Astrocyte (in vitro differentiated cells and primary cell): ENCODE data around the gene PRR12. TPM values are rescaled to one million over a fixed set of nuclear protein-coding genes. Genes with fewer than 3 reads are reported as not detected.

Source experiments
- DNase-seq: peaks from one replicate; pipeline ENCODE4 v3.0.0-alpha.2; 2010; ENCODE audit warnings: low read depth
- FAIRE-seq: peaks from 2 replicates; lab custom pipeline; 2011; peaks lifted over from hg19 to GRCh38; lab: Jason Lieb, UNC
- H2AFZ ChIP-seq: 2 replicates; pipeline ENCODE4 v1.6.0; 2012; ENCODE audit warnings: low read depth, low read length, inconsistent platforms
- H3K27ac ChIP-seq: 2 replicates; pipeline ENCODE4 v1.5.1; 2011; ENCODE audit warnings: low read depth, low read length, inconsistent platforms
- H3K27me3 ChIP-seq: 2 replicates; pipeline ENCODE4 v1.6.0; 2011; ENCODE audit warnings: low read length, inconsistent platforms; ENCODE audit not compliant: insufficient read depth
- H3K36me3 ChIP-seq: 2 replicates; pipeline ENCODE4 v1.5.1; 2011; ENCODE audit warnings: low read length, inconsistent platforms; ENCODE audit not compliant: insufficient read depth
- H3K4me1 ChIP-seq: 2 replicates; pipeline ENCODE4 v1.5.1; 2011; ENCODE audit warnings: low read length, inconsistent platforms; ENCODE audit not compliant: insufficient read depth
- H3K4me2 ChIP-seq: 2 replicates; pipeline ENCODE4 v1.6.0; 2012; ENCODE audit warnings: low read length, inconsistent platforms
- H3K4me3 ChIP-seq: 2 replicates; pipeline ENCODE4 v1.5.1; 2011; ENCODE audit warnings: low read depth, mild to moderate bottlenecking, low read length, inconsistent platforms; ENCODE audit not compliant: insufficient read depth
- H3K79me2 ChIP-seq: 2 replicates; pipeline ENCODE4 v1.6.0; 2012; ENCODE audit warnings: mild to moderate bottlenecking, low read length, inconsistent platforms; ENCODE audit not compliant: insufficient read depth
- H3K9ac ChIP-seq: 2 replicates; pipeline ENCODE4 v1.6.0; 2012; ENCODE audit warnings: mild to moderate bottlenecking, low read length, inconsistent platforms
- H3K9me3 ChIP-seq: 2 replicates; pipeline ENCODE4 v1.5.1; 2012; ENCODE audit warnings: low read depth, mild to moderate bottlenecking, low read length, inconsistent platforms; ENCODE audit not compliant: insufficient read depth
- H4K20me1 ChIP-seq: 2 replicates; pipeline ENCODE4 v1.6.0; 2012; ENCODE audit warnings: low read length, inconsistent platforms; ENCODE audit not compliant: insufficient read depth
- H3K27ac Mint-ChIP-seq: one replicate; pipeline ENCODE4 v1.8.0; 2021; ENCODE audit warnings: mild to moderate bottlenecking, mixed read lengths; ENCODE audit not compliant: unreplicated experiment
- H3K27me3 Mint-ChIP-seq: one replicate; pipeline ENCODE4 v1.8.0; 2021; ENCODE audit warnings: low read depth, mixed read lengths; ENCODE audit not compliant: unreplicated experiment
- H3K36me3 Mint-ChIP-seq: one replicate; pipeline ENCODE4 v1.8.0; 2021; ENCODE audit warnings: low read depth, mixed read lengths; ENCODE audit not compliant: unreplicated experiment
- H3K4me1 Mint-ChIP-seq: one replicate; pipeline ENCODE4 v1.8.0; 2021; ENCODE audit warnings: low read depth, mixed read lengths; ENCODE audit not compliant: unreplicated experiment
- H3K4me3 Mint-ChIP-seq: one replicate; pipeline ENCODE4 v1.8.0; 2021; ENCODE audit warnings: mild to moderate bottlenecking, moderate library complexity, mixed read lengths; ENCODE audit not compliant: unreplicated experiment
- H3K9me3 Mint-ChIP-seq: one replicate; pipeline ENCODE4 v1.8.0; 2021; ENCODE audit warnings: mild to moderate bottlenecking, mixed read lengths; ENCODE audit not compliant: unreplicated experiment
- EZH2 ChIP-seq: IDR thresholded peaks from 2 replicates; pipeline ENCODE4 v1.6.1; 2012; ENCODE audit warnings: mild to moderate bottlenecking, low read length, inconsistent platforms; ENCODE audit not compliant: insufficient read depth
- total RNA-seq: library from RNA; stranded (reverse); gene quantifications from 2 replicates; pipeline ENCODE4 v1.2.1, GENCODE V29; 2021
- TF ChIP-seq, protein P1 (sequence below): IDR thresholded peaks from 2 replicates; pipeline ENCODE4 v1.5.1; 2011; ENCODE audit warnings: low read depth, mild to moderate bottlenecking, inconsistent platforms, low read length, moderate library complexity; ENCODE audit not compliant: insufficient read depth

The PRR12 gene
- total RNA-seq, 1 donor from 2014 or later, result 29.7 TPM

DNA sequence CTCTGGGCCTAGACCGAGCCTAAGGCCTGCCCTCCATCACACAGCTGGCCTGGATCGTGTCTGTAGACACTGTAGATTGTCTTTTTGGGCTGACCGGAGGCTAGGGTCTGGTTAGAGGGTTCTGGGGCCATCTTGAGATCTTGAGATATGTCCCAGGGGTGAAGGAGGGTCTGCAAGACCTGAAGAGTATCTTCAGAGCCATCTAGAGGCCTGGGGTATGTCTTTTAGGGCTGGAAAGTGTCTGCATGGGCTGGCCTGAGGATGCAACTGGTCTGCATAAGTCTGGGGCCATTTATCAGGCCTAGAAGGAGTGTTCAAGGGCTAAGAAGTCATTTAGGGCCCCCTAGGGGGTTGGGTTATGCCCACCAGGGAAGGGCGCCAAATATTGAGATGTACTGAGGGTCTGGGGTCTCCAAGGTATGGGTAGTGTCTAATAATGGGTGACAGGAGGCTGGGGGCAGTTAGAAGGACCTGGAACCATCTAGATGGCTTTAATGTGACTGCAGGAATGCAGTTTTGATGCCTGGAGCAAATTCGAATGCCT lies 51.6 kb downstream of the PRR12 start:
- peak overlapping the region; percentile 96 for H3K4me2 ChIP-seq
- peak overlapping the region; percentile 100 for H3K4me3 Mint-ChIP-seq
- peaks cover 64% of the 10 kb centered on the region for H3K79me2 ChIP-seq
- TF ChIP-seq, protein P1, sequence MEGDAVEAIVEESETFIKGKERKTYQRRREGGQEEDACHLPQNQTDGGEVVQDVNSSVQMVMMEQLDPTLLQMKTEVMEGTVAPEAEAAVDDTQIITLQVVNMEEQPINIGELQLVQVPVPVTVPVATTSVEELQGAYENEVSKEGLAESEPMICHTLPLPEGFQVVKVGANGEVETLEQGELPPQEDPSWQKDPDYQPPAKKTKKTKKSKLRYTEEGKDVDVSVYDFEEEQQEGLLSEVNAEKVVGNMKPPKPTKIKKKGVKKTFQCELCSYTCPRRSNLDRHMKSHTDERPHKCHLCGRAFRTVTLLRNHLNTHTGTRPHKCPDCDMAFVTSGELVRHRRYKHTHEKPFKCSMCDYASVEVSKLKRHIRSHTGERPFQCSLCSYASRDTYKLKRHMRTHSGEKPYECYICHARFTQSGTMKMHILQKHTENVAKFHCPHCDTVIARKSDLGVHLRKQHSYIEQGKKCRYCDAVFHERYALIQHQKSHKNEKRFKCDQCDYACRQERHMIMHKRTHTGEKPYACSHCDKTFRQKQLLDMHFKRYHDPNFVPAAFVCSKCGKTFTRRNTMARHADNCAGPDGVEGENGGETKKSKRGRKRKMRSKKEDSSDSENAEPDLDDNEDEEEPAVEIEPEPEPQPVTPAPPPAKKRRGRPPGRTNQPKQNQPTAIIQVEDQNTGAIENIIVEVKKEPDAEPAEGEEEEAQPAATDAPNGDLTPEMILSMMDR, result no peak
- TF ChIP-seq EZH2, result no peak
- peaks cover 3% of the 10 kb centered on the region for H3K36me3 ChIP-seq
- H3K9ac ChIP-seq, result peak overlapping the region; percentile 100
- DNase-seq (no peak), FAIRE-seq (no peak)
- H3K27ac ChIP-seq, result peak overlapping the region; percentile 99
- H3K27me3 ChIP-seq, result no peaks in the 10 kb centered on the region
- H3K36me3 Mint-ChIP-seq, result peaks cover 6% of the 10 kb centered on the region
- no peaks in the 10 kb centered on the region for H3K27me3 Mint-ChIP-seq
- peaks cover 44% of the 10 kb centered on the region for H4K20me1 ChIP-seq
- peak overlapping the region; percentile 99 for H3K27ac Mint-ChIP-seq
- H3K4me3 ChIP-seq, result peak overlapping the region; percentile 100
- H3K9me3 Mint-ChIP-seq, result no peaks in the 10 kb centered on the region
- no peaks in the 10 kb centered on the region for H3K9me3 ChIP-seq
- H3K4me1 Mint-ChIP-seq, result peaks cover 27% of the 10 kb centered on the region
- H3K4me1 ChIP-seq, result peaks cover 37% of the 10 kb centered on the region
- H2AFZ ChIP-seq, result peak overlapping the region; percentile 73

DNA sequence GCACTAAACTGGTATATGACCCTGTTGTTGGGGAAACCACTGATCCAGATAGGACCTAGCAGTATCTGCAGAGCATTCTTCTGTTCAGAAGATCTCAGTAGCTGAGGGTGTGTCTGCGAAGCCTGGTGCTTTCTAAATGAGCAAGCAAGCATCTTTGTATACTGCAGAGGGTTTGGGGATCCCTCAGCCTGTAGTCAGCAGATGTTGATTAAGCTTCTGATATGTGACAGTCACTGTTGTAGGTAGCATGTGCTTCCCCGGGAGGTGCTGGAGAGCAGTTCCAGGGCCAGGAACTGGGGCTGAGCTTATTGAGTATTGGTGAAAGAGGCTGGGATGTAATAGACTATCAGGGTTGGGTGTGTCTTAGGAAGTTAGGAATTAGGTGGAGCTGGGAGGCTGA lies 52.5 kb downstream of the PRR12 start:
- Mint-ChIP-seq H3K4me3 (peak overlapping the region; percentile 100), H3K27ac (peak overlapping the region; percentile 99), H3K27me3 (no peaks in the 10 kb centered on the region), H3K36me3 (peaks cover 6% of the 10 kb centered on the region), H3K4me1 (peaks cover 25% of the 10 kb centered on the region), H3K9me3 (no peaks in the 10 kb centered on the region)
- Histone ChIP-seq H3K27ac (no peak overlapping the region), H3K4me1 (peaks cover 29% of the 10 kb centered on the region), H3K36me3 (peaks cover 3% of the 10 kb centered on the region), H3K9me3 (no peaks in the 10 kb centered on the region), H2AFZ (no peak overlapping the region), H4K20me1 (peaks cover 50% of the 10 kb centered on the region), H3K9ac (peak overlapping the region; percentile 100), H3K79me2 (peaks cover 68% of the 10 kb centered on the region), H3K4me3 (peak overlapping the region; percentile 100), H3K4me2 (peak overlapping the region; percentile 96), H3K27me3 (no peaks in the 10 kb centered on the region)
- FAIRE-seq, result no peak
- TF ChIP-seq, protein P1, result no peak
- TF ChIP-seq EZH2, result no peak
- DNase-seq, result no peak

DNA sequence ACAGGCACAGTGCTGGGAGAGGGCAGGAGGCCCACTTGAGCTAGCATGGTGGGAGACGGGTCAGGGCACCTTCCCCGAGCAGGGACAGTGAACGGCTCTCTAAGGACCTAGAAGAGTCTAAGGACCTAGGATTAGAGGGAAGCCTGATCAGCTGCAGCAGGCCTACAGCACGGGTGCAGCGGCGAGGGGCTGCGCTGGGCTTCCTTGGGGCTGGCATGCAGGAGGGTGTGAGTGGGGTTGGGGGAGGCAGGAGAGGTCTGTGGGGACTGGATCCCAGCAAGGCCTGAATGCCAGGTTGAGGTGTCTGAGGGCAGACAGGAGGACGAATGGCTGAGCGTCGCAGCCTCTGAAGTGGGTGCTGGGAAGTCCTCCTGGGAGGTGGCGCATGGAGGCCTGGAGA lies 54.6 kb downstream of the PRR12 start:
- H3K79me2 ChIP-seq, result peaks cover 77% of the 10 kb centered on the region
- H3K36me3 ChIP-seq, result peaks cover 3% of the 10 kb centered on the region
- no peak overlapping the region for H3K9ac ChIP-seq
- H3K9me3 ChIP-seq, result no peaks in the 10 kb centered on the region
- H3K4me3 Mint-ChIP-seq, result no peak overlapping the region
- no peaks in the 10 kb centered on the region for H3K27me3 ChIP-seq
- no peak overlapping the region for H3K27ac ChIP-seq
- FAIRE-seq, result no peak
- peak overlapping the region; percentile 53 for H3K27ac Mint-ChIP-seq
- no peak overlapping the region for H3K4me3 ChIP-seq
- H3K4me1 Mint-ChIP-seq, result peaks cover 20% of the 10 kb centered on the region
- peaks cover 6% of the 10 kb centered on the region for H3K36me3 Mint-ChIP-seq
- no peaks in the 10 kb centered on the region for H3K27me3 Mint-ChIP-seq
- H3K4me2 ChIP-seq, result no peak overlapping the region
- H4K20me1 ChIP-seq, result peaks cover 69% of the 10 kb centered on the region
- H2AFZ ChIP-seq, result no peak overlapping the region
- no peak for TF ChIP-seq EZH2
- H3K9me3 Mint-ChIP-seq, result no peaks in the 10 kb centered on the region
- DNase-seq, result no peak
- peaks cover 22% of the 10 kb centered on the region for H3K4me1 ChIP-seq
